ENCODE results near the gene ANKRD23. TPM values are rescaled to one million over a fixed set of nuclear protein-coding genes. Genes with fewer than 3 reads are reported as not detected.

Gene ANKRD23
- polyA plus RNA-seq, 1 of the 3 experiments (the other 2 are of a cell fraction) = 3.1 TPM

DNA sequence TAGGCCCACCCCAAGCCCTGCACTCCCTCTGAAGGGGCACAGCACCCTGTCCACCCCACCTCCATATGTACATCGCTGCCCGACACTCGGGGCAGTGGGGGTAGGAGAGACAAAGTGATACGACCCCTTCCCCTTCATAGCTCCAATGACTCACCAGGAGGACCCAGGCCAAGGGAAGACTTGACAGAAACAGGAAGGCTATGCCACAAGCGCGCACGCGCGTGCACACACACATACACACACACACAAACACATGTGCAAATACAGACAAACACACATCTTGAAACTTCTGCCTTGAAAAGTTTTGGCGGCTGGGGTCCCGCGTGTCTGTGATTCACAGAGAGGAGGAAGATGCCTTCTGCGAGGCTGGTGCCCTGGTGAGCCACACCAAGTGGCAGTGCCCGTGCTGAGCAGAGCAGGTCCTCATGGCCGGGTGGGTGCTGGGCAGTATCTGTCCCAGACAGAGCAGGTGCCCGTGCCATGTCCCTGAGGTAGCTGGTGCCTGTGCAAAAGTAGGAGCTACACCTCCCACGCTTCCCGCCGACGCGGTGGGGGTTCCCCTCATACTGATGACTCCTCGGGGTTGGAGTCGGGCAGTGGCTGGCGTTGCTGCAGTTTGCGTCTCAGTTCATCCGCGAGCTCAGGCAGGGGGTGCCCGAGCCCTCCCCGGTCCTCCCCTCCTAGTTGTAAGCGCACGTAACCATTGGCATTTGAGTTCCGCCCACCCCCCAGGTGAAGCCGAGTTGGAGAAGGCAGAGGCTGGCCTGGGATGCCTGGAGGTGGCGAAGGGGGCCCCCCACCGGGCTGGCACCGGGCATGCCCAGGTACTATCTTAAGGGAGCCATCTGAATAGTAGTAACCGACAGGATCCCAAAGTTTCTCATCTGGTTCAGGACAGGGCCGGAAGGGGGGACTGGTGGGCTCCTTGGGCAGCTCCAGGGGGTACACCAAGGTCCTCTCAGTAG is 16.5 kb upstream of the ANKRD23 start:
- Histone ChIP-seq H3K9me3 (no peaks in the 10 kb centered on the region), H2AFZ (ENCODE audit: low read depth) (no peak overlapping the region), H3K4me1 (ENCODE audit: control insufficient read depth in 1 of 2, insufficient read depth in 2 of 2, low read depth in 1 of 2, low read length in 1 of 2) (peaks cover 0 to 18% of the 10 kb centered on the region in 2 experiments; a peak in 1 of 4 replicates), H3F3A (replicated peaks; ENCODE audit: insufficient read depth) (peaks cover 17% of the 10 kb centered on the region), H3K79me2 (ENCODE audit: insufficient read depth) (peaks cover 24% of the 10 kb centered on the region), H3K36me3 (replicated peaks in 1 of 2; ENCODE audit: control insufficient read depth in 1 of 2, insufficient read depth in 2 of 2, low read length in 1 of 2) (peaks cover 5 to 46% of the 10 kb centered on the region in 2 experiments), H3K9me2 (no peaks in the 10 kb centered on the region), H3K4me2 (no peak overlapping the region), H4K20me1 (ENCODE audit: insufficient read depth) (peaks cover 9% of the 10 kb centered on the region; the same call in 1 of the 2 replicates), H3K9ac (no peak overlapping the region), H3K27me3 (ENCODE audit: insufficient read depth) (no peaks in the 10 kb centered on the region), H3K4me3 (ENCODE audit: low read depth in 2 of 2, low read length in 1 of 2) (no peak overlapping the region), H3K27ac (ENCODE audit: low read depth in 2 of 2, low read length in 1 of 2) (no peak overlapping the region)
- TF ChIP-seq, protein P1, sequence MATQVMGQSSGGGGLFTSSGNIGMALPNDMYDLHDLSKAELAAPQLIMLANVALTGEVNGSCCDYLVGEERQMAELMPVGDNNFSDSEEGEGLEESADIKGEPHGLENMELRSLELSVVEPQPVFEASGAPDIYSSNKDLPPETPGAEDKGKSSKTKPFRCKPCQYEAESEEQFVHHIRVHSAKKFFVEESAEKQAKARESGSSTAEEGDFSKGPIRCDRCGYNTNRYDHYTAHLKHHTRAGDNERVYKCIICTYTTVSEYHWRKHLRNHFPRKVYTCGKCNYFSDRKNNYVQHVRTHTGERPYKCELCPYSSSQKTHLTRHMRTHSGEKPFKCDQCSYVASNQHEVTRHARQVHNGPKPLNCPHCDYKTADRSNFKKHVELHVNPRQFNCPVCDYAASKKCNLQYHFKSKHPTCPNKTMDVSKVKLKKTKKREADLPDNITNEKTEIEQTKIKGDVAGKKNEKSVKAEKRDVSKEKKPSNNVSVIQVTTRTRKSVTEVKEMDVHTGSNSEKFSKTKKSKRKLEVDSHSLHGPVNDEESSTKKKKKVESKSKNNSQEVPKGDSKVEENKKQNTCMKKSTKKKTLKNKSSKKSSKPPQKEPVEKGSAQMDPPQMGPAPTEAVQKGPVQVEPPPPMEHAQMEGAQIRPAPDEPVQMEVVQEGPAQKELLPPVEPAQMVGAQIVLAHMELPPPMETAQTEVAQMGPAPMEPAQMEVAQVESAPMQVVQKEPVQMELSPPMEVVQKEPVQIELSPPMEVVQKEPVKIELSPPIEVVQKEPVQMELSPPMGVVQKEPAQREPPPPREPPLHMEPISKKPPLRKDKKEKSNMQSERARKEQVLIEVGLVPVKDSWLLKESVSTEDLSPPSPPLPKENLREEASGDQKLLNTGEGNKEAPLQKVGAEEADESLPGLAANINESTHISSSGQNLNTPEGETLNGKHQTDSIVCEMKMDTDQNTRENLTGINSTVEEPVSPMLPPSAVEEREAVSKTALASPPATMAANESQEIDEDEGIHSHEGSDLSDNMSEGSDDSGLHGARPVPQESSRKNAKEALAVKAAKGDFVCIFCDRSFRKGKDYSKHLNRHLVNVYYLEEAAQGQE (IDR thresholded peaks at IDR 0.05; ENCODE audit: low read depth, low read length) = no peak
- TF ChIP-seq GATA2 (CRISPR knock-in tag; IDR thresholded peaks at IDR 0.05) (no peak), MXI1 (IDR thresholded peaks at IDR 0.05; ENCODE audit: low read depth, low read length) (no peak), FOSL2 (IDR thresholded peaks at IDR 0.05; ENCODE audit: borderline replicate concordance, low read depth) (no peak), TCF12 (IDR thresholded peaks at IDR 0.05) (no peak), MEF2A (IDR thresholded peaks at IDR 0.05; ENCODE audit: borderline replicate concordance, low read depth) (no peak), SIN3A (IDR thresholded peaks at IDR 0.05; ENCODE audit: borderline replicate concordance, low read depth, low read length) (no peak), EP300 (IDR thresholded peaks at IDR 0.05; ENCODE audit: borderline replicate concordance in 1 of 2, low read depth in 1 of 2, low read length in 1 of 2) (no peak), ELF1 (IDR thresholded peaks at IDR 0.05) (no peak), TEAD4 (IDR thresholded peaks at IDR 0.05; ENCODE audit: borderline replicate concordance, insufficient read depth) (no peak), TAF1 (IDR thresholded peaks at IDR 0.05; ENCODE audit: borderline replicate concordance, low read depth, low read length) (no peak), EZH2phosphoT487 (IDR thresholded peaks at IDR 0.05; ENCODE audit: borderline replicate concordance, low read depth) (no peak), POLR2AphosphoS5 (IDR thresholded peaks at IDR 0.05; ENCODE audit: low read depth, low read length) (no peak), JUND (IDR thresholded peaks at IDR 0.05) (no peak)
- TF ChIP-seq, protein P2, sequence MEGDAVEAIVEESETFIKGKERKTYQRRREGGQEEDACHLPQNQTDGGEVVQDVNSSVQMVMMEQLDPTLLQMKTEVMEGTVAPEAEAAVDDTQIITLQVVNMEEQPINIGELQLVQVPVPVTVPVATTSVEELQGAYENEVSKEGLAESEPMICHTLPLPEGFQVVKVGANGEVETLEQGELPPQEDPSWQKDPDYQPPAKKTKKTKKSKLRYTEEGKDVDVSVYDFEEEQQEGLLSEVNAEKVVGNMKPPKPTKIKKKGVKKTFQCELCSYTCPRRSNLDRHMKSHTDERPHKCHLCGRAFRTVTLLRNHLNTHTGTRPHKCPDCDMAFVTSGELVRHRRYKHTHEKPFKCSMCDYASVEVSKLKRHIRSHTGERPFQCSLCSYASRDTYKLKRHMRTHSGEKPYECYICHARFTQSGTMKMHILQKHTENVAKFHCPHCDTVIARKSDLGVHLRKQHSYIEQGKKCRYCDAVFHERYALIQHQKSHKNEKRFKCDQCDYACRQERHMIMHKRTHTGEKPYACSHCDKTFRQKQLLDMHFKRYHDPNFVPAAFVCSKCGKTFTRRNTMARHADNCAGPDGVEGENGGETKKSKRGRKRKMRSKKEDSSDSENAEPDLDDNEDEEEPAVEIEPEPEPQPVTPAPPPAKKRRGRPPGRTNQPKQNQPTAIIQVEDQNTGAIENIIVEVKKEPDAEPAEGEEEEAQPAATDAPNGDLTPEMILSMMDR (IDR thresholded peaks at IDR 0.05) = no peak
- TF ChIP-seq, protein P3, sequence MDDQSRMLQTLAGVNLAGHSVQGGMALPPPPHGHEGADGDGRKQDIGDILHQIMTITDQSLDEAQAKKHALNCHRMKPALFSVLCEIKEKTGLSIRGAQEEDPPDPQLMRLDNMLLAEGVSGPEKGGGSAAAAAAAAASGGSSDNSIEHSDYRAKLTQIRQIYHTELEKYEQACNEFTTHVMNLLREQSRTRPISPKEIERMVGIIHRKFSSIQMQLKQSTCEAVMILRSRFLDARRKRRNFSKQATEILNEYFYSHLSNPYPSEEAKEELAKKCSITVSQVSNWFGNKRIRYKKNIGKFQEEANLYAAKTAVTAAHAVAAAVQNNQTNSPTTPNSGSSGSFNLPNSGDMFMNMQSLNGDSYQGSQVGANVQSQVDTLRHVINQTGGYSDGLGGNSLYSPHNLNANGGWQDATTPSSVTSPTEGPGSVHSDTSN (IDR thresholded peaks at IDR 0.05) = no peak
- TF ChIP-seq, protein P4, sequence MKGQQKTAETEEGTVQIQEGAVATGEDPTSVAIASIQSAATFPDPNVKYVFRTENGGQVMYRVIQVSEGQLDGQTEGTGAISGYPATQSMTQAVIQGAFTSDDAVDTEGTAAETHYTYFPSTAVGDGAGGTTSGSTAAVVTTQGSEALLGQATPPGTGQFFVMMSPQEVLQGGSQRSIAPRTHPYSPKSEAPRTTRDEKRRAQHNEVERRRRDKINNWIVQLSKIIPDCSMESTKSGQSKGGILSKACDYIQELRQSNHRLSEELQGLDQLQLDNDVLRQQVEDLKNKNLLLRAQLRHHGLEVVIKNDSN (IDR thresholded peaks at IDR 0.05; ENCODE audit: borderline replicate concordance, low read depth) = no peak
- TF ChIP-seq, protein P5, sequence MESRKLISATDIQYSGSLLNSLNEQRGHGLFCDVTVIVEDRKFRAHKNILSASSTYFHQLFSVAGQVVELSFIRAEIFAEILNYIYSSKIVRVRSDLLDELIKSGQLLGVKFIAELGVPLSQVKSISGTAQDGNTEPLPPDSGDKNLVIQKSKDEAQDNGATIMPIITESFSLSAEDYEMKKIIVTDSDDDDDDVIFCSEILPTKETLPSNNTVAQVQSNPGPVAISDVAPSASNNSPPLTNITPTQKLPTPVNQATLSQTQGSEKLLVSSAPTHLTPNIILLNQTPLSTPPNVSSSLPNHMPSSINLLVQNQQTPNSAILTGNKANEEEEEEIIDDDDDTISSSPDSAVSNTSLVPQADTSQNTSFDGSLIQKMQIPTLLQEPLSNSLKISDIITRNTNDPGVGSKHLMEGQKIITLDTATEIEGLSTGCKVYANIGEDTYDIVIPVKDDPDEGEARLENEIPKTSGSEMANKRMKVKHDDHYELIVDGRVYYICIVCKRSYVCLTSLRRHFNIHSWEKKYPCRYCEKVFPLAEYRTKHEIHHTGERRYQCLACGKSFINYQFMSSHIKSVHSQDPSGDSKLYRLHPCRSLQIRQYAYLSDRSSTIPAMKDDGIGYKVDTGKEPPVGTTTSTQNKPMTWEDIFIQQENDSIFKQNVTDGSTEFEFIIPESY (IDR thresholded peaks at IDR 0.05; ENCODE audit: borderline replicate concordance, low read depth) = no peak
- peak; percentile 21 for DNase-seq
- ChIA-PET CTCF (interaction anchor here (1.6 to 8.1 kb wide), 3 partner anchors 8 to 92 kb away, joined by 5 to 332 read pairs (median 59); partner anchors contain the start of gene SEMA4C), POLR2A (no interaction called here)
- WGBS (ENCODE audit: low lambda C conversion rate) = 91% methylated on average over 21 of the region's 38 CpGs
